HG02884 (cell line): Measurements from ENCODE around the gene TH.
"Not testable (repeated sequence)": the region's sequence is repeated elsewhere in the genome, so short reads cannot be mapped to it uniquely, and the experiment has no call there.

ENCODE experiments used
- ATAC-seq: cut with Tn5 transposase; IDR thresholded peaks from one replicate; pipeline ENCODE4 v1.9.1; 2021; ENCODE audit warnings: mild to moderate bottlenecking, moderate library complexity; ENCODE audit not compliant: unreplicated experiment

Gene TH

DNA sequence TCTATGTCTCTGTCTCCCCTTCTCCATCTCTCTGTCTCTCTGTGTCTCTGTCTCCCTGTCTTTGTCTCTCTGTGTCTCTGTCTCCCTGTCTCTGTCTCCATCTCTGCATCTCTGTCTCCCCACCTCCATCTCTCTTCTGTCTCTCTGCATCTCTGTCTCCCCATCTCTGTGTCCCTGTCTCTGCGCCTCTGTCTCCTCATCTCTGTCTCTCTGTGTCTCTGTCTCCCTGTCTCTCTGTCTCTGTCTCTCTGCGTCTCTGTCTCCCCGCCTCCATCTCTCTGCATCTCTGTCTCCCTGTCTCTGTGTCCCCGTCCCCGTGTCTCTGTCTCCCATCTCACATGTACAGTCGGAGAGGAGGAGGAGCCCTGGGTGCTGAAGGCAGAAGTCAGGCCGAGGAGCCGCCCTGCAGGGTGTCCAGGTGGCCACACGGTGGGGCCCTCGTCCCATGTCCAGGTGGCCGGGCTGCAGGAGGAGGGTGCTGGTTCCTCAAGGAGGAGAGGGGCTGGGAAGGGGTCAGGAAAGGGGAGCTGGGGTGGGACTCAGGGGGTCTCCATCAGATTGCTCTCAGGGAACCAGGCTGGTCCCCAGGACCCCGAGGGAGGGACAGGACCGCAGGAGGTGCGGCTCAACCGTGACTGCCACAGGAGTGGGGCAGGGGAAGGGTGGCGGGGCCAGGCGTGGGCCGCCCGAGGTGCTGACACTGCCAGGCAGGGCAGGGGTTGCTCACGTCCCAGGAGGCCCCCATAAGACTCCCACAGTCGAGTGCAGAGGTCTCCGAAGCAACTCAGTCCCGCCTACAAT is 25.6 kb upstream of the TH start:
- no peak for ATAC-seq

DNA sequence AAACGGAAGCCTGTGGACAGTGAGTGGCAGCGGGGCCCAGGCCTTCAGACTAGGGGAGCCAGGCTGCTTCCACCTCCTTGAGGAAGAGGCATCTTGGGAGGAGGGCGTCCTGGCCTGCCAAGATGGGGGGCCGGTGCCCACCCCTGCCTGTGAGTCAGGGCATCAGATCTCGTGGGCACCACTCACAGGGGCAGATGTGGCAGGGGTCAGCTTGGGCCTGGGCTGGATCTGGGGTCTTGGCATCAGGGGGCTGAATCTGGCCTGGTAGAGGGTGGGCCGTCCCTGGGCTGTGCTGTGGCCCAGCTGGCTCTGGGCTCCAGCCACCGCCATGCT is 24.1 kb upstream of the TH start:
- no peak for ATAC-seq

DNA sequence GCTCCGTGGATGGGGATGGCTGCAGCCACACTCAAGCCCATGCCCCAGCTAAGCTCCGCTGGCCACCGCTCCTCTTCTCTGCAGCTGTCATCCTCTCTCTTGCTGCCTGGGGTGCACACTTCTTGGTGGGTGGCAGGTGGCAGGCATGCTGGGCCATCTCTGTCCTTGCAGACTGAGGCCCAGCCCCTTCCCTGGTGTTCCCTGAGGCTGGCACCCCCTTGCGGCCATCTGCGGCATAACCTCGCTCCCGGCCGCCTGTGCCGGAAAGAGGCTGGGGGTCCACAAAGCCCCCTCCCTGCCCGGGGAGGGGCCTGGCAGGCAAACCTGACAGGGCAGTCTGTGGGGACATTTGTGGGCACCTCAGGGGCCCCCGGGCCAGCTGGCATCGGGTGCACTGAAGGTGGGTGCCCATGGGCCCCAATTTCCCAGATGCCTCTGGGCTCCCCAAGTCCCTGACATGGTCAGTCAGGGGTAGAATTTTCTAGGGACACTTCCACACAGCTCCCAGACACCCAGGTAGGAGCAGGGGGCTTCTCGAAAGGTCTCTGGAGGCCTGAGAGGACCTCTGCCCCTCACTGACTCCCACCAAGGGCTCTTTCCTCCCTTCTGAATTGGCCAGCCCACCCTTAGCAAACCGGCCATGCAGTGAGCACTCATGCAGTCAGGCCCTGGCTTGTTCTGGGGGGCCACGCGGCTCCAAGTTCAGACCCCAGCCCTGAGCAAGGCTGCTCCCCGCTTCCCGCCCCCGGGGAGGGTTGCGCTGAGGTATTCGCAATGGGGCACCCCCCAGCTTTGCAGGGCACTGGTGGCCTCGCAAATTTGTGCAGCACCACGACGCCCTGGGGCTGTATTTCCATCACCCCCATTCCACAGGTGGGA is 23.5 kb upstream of the TH start:
- no peak for ATAC-seq

DNA sequence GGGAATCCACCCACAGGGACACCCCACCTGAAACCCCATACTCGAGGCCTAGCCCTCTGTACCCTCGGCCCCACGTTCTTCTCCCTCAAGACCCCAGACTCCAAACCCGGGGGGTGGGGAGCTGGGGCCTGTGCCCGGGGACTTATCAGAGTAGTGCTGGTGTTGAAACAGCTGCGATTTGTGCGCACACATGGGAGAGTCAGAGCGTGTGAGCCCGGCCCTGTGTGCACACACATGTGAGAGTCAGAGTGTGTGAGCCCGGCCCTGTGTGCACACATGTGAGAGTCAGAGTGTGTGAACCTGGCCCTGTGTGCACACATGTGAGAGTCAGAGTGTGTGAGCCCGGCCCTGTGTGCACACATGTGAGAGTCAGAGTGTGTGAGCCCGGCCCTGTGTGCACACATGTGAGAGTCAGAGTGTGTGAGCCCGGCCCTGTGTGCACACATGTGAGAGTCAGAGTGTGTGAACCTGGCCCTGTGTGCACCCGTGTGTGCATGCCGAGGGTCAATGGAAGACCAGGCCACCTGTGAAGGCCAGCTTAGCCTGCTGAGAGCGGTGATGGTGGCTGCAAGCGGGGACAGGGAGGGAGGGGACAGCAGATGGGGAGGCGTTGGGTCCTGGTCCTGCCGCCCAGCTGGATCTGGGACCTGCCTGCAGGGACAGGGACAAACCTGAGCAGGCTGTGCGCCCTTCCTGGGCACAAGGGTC is 22.4 kb upstream of the TH start:
- not testable (repeated sequence) for ATAC-seq

DNA sequence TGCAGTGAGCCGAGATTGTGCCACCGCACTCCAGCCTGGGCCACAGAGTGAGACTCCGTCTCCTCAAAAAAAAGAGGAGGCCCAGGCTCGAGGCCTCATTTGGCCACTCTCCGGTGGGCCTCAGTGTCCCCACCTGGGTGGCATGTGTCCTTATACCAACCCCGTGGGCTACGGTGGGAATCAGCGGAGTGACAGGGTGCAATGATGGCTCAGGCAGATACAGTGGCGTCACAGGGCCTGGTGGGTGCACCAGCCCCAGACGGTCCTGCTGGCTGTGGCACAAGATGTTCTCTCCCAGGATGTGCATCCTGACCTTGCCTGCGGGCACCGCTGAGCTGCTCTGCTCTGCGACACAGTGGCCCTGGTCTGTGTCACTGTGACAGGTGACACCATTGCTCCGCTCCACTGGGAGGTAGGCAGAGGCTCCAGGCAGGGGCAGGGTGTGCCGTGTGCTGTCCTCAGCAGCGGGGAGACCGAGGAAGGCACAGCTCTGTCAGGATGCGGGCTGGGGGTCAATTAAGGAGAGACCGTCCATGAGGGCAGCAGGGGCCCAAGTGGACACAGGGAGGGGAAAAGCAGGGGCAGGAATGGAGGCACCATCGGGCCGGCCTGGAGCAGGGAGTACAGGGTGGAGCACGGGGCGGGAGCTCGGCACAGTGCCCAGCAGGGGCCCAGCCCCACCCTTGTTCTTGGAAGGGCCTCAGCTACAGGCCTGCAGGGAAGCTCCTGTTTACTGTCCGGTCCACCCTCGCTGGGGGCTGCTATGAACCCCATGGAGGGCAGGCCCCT is 21.7 kb upstream of the TH start:
- ATAC-seq = no peak

DNA sequence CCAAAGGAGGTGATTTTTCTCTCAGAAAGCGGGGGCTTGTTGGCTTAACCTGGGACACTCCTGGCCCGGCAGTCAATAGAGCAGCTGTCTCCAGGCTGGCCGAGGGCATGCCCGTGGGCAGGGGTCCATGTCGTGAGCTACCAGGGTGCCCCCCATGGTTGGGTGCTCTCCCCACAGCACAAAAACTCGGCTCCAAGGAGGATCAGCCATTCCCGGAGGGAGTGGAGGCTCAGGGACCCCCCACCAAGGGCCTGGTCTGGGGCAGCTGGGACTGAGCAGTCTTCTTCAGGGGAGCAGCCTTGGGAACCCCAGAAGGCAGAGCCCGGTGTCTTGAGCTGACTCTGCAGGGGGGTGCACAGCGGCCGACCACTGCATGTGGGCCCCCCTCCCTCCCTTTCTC is 20.8 kb upstream of the TH start:
- ATAC-seq = no peak

DNA sequence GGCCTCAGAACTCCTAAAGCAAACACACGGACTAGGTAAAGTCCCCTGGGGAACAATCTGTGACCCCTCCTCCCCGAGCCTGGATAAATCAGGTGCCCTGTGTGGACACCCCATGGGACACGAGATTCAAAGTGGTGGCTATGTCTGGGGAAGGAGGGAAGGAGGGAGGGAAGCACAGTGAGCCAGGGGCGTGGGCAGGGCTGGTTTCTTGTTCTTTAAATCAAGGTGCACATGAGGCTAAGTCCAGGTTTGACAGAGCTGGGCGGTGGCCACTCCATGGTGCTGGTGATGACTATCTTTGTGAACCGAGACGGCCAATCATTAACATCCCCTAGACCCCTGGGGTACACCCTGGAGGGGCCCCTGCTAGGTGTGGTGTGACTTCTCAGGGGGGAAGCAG is 20.3 kb upstream of the TH start:
- no peak for ATAC-seq

DNA sequence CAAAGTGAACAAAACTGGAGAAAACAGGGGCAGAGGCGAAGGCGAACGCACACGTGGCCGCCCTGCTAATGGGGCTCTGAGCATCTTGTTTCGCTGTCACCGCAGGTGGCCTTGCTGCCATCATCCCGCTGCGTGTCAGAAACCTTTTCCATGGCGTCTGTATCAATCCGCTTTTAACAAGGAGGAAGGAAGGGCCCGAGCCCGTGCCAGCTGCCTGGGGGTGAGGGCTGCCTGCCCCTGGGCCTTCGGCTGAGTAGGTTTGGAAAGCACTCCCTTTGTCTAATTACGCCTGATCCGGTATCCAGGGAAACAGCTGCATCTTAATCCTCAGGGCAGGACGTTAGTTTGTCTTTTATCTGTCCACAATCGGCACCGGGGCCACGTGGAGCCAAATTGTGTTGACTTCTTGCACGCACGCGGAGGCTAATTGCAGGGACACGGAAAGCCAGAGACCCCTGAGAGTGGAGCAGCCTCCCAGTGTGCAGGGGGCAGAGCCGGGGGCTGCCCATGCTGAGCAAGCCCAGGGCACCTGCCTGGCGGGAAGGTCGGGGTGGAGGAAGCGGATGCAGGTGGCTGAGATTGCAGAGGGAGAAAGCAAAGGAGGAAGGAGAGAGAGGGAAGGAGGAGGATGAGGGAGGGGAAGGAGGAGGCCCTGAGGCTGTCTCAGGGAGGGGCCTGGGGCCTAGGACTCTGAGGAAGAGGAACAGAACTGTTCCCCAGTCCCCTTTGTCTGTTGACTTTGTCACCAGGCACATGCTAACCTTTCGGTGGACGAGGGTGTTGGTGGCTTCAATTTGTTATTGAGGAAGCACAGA is 19.2 kb upstream of the TH start:
- ATAC-seq = no peak

DNA sequence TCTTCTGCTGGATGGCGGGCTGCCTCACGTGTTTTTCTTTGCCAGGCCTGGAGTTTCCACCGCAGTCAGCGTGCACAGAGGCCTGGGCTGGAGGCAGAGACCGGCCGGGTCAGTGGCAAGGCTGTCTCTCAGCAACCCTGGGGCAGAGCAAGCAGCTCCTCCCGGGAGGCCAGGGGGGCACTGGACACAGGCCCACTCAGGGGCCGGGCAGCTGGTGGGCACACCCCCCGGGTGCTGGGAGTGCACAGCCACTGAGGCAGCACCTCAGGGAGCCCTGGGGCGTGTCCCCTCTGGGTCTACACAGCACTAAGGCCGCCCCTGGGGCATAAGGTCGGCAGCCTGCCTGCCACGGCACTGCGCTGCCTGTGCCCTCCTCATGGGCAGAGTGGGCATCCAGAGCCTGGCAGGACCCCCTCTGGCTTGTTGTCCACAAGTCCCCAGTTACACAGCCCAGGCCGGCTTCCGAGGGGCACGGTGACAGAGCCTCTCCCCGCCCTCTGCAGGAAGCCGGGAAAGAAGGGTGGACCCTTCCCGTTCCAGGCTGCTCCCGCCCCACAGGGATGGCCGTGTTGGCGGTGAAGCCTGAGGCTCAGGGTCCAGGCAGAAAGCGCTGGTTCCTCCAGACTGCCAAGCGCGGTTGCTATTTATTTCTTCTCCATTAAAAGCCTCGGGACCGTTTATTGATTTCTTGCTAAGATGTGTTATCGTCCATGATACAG is 18.5 kb upstream of the TH start:
- ATAC-seq = no peak

DNA sequence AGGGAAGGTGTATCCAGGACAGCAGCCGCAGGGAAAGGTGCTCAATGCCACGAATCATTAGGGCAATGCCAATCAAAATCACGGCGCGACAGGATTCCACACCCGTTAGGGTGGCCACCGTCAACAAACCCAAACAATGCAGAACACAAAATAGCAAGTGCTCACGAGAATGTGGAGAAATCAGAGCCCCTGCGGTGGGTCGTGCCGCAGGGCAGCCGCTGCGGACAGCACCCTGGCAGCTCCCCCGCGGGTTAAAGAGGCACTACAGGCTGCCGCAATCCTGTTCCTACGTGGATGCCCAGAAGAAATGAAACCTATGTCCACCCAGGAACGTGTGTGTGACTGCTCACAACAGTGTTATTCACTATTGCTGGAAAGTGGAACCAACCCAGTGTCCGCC is 17.1 kb upstream of the TH start:
- no peak for ATAC-seq

DNA sequence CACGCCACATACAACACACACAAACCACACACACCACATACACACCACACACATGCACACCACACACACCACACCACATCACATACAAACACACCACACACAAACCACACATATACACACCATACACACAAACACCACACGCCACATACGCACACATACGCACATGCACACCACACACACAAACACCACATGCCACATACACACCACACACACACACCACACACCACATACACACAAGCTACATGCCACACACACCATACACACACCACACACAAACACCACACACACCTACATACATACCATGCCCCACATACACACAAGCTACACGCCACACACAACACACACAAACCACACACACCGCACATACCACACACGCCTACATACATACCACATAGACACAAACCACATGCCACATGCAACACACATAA is 15.7 kb upstream of the TH start:
- ATAC-seq = no peak

DNA sequence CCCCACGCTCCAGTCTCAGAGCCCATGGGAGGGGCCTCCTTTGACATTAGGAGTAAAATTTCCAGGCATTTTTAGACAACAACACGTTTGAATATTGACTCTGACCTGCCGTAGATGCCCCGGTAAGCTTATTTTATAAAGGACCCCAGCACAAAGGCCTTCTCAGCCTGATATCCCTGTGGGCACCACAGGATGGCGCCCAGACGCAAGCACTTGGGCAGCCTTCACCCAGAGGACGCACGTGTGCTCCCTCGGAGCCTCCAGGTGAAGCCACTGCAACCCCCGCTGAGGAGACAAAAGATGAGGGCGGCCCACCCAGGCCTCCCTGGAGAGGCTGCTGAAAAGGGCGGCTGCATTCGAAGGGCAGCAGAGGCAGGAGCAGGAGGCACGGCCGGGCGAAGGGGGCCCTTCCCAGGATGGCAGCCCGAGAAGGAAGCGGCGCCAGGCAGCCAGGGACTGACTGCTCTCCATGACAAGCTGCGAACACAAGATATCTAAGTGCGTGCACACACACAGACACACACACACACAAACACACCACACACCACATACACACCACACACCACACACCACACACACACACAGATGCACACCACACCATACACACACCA is 15.2 kb upstream of the TH start:
- no peak for ATAC-seq

DNA sequence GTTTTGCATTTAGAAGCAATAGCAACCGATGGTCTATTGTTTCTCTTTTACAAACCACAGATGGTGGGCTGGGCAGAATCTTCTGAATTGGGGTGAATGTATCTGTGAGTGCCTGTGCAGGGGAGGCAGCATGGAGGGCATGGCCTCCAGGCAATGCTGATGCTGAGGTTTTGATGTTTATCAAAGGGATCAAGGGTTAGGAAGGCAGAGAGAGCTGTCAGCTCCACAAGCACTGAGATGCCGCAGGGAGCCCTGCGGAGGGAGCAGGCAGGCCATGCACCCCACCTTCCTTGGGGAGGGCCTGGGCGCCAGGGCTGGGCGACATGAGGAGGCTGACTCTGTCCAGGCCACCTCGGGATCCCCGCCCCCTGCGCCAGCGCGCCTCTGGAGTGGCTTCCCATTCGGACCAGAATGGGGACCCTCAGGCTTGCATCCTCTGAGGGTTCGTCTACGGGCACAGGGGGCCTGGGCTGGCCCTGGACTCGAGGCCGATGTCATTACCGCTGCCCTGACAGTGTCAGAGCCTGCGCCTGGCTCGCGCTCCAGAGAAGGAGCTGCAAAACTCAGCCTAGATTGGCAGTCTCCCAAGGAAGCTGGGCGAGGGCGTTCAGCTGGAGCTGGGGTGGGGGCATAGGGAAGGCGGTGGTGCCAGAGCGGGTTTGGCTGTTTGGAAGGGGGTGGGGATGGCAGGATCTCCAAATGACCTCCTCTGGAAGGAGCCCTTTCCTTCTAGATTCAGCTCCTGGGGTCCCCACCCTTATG is 13.9 kb upstream of the TH start:
- no peak for ATAC-seq

DNA sequence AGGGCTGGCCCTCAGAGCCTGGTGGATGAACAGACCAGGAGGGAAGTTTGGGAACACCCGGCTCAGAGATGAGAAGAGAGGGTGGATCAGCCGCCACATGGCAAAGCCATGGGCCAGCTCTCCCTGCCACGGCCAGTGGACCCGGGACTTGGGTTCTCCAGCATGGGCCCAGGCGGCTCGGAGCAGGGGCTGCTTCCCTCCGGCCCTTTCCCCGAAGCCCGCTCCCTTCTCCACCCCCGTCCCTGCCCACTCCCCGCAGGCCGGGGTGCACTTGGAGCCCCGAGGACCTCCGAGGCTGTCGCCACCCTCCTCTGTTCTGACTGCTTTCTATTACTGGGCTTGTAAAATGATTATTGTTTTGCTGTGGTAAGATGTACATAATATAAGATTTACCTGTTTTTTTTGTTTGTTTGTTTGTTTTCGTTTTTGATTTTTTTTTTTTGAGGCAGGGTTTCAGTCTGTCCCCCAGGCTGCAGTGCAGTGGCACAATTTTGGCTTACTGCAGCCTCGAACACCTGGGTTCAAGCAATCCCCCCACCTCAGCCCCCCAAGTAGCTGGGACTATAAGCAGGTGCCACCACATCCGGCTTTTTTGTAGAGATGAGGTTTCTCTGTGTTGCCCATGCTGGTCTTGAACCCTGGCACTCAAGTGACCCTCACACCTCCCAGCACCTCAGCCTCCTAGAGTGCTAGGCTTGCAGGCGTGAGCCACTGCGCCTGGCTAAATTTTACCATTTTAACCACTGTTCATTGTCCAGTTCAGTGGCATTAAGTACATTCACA is 11.3 kb upstream of the TH start:
- no peak for ATAC-seq

DNA sequence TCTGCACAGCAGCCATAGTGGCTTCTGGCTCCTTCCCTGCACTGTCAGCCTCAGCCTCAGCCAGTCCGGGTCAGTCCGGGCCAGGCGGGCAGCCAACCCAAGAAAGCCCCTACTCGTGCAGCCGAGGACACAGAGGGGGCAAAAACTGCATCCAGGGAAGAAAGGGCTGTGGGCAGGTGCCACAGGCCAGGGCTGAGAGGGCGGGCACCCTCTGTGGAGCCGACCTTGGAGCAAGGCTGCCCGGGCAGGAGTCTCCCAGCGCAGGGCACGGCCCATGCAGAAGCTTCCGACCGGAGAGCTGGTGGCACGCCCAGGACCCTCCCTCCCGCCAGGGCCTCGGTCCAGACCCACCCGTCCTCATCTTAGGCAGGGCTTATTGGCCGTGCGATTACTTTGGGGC is 10.5 kb upstream of the TH start:
- ATAC-seq = no peak

DNA sequence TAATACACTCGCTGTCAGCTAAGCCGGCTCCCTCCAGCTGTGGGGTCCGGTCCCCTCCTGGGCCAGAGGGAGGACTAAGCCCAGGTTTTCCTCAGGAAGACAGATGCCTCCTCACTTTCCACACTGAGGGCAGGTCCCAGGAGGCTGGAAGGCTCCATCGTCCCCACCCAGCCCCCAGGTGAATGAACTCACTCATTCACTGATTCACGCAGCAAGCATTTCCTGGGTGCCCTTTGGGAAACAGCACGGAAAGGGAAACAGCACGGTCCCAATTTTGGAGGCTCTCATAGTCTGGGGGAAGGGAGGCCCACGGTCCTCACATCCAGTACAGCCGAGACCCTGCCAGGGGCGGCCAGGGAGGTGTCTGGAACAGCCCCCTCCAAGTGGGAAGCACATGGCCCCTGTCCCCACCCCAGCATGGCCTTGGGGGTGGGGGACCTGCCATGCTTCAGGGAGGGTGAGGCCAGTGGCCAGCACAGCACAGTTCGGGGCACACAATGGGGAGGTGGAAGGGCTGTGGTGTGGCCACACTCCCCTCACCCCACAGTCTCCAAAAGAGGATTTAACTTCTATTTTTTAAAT is 9.3 kb upstream of the TH start:
- ATAC-seq = no peak

DNA sequence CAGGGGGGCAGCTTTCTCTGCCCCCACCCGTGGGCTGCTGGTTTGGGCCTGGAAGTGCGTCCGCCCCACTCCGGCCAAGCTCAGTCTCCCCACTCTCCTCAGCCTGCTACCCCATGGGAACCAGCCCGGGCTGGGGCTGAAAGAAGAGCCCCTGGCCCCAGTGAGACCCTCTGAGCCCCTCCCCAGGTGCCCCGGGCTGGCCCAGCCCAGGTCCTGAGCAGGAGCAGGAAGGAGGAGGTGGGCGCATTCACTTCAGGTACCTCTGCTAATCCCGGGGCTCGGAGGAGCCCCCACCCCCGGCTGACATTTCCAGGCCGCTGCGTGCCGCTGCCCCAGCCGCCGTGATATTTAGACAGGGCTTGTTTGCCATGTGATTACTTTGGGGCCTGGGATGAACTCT is 8.7 kb upstream of the TH start:
- ATAC-seq = no peak
